Left colon (tissue), 2 donors: ENCODE results near the gene SNRK. TPM values are rescaled to one million over a fixed set of nuclear protein-coding genes. Genes with fewer than 3 reads are reported as not detected.

Source experiments
- ATAC-seq: fragments of 200-7000 bp; cut with Tn5 transposase; one replicate; pipeline ENCODE4 v1.9.1; 2020; ENCODE audit warnings: mild to moderate bottlenecking, moderate library complexity
- DNase-seq, 2 donors: peaks; one replicate each; pipeline ENCODE4 v3.0.0-alpha.2; 2020
- intact Hi-C, 2 donors: fragments of 100-400 bp; cut with DNase I in 1 of 2; cut with micrococcal nuclease in 1 of 2; formaldehyde crosslinking; loops; one replicate each; pipeline versions ENCODE4 v1.11.2 to v1.14.0; 2022; cut with DNase I, micrococcal nuclease
- total RNA-seq, 2 donors: library from RNA; stranded (reverse); fragmentation: NEBNext Ultra II Directional; extraction: Animal tissue kit (Norgen Biotek cat#: 25700); gene quantifications; one replicate each; pipeline ENCODE4 v1.2.1, GENCODE V29; 2021
- donor health status: DM: no; HTN: no; CAD: no.
- donor health status: DM: yes; HTN: yes; CAD: no.

SNRK gene
- total RNA-seq, 2 donors from 2014 or later, result 27.7 to 31.7 TPM

- intact Hi-C loops, result no loop called here
- no peak for ATAC-seq
- DNase-seq, result no peak
These were observed 12.0 kb downstream of the SNRK start for GRCh38 chr3:43298292-43298691.

DNA sequence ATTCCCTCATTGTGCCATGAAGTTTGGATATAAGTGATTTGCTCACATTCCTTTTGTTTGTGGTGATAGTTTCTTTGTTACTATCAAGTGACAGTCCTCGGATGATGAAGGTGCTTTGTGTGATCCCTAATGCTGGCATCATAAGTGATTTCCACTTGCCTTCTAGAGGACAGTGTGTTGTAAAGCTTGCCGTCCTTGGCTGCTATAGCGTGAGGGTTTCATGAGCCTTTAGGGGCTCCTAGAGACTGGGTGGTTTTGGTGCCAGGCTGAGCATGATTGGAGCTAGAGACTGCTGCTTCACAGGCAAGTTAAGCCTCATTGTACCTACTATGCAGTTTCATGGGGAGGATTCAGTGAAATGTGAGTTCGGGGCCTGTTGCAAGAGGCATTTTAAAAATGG, 12.4 kb downstream of the SNRK start:
- ATAC-seq (no peak), DNase-seq (no peak)
- intact Hi-C loops, result no loop called here

GRCh38 chr3:43302116-43302880, 16.0 kb downstream of the SNRK start:
- ATAC-seq, result no peak
- intact Hi-C loops, result no loop called here
- DNase-seq, result no peak

DNA sequence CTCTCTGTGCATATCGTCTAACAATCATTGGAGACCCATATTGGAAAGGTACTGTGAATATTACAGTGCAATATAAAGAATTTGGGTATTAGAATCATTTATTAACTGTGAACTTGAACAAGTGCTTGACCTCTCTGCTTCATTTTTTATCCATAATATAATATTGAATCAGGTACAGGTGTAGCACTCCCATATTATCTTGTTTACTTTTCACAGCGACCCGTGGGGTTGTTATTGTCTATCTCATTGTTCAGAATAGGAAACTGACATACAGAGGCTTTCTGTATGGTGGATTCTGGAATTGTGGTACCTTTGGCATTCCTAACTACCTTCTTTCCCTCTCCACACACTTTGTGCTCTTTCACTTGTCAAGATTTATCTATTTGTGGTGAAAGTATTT, 17.8 kb downstream of the SNRK start:
- intact Hi-C loops, result no loop called here
- DNase-seq (no peak), ATAC-seq (no peak)

DNA sequence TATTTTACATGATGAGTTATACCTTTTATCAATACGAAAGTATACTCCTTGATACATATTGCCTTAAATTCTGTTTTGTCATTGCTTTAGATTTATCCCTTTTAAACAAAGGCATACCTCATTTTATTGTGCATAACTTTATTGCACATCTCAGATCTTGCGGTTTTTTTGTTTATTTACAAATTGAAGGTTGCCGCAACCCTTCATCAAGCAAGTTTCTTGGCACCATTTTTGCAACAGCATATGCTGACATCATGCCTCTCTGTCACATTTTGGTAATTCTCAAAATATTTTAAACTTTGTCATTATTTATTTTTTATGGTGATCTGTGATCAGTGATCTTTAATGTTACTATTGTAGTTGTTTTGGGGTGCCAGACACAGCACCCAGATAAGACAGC, 20.9 kb downstream of the SNRK start:
- ATAC-seq, result no peak
- intact Hi-C loops, result no loop called here
- DNase-seq, result no peak

DNA sequence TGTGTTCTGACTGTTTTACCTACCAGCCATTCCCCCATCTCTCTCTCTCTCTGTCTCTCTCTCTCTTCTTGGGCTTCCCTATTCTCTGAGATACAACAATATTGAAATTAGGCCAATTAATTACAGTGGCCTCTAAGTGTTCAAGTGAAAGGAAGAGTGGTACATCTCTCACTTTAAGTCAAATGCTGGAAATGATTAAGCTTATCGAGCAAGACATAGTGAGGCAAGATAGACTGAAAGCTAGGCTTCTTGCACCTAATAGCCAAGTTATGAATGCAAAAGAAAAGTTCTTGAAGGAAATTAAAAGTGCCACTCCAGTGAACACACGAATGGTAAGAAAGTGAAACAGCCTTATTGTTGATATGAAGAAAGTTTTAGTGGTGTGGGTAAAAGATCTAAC, 21.3 kb downstream of the SNRK start:
- intact Hi-C loops, result no loop called here
- no peak for DNase-seq
- ATAC-seq, result no peak

GRCh38 chr3:43309372-43310305, 23.3 kb downstream of the SNRK start:
- ATAC-seq (no peak), DNase-seq (no peak)
- intact Hi-C loops, result no loop called here

GRCh38 chr3:43316783-43317460, 30.6 kb downstream of the SNRK start:
- ATAC-seq (no peak), DNase-seq (no peak)
- intact Hi-C loops, result no loop called here

- DNase-seq (no peak), ATAC-seq (no peak)
- intact Hi-C loops, result no loop called here
These were observed 31.3 kb downstream of the SNRK start for GRCh38 chr3:43317461-43318316.

- ATAC-seq, result no peak
- no peak for DNase-seq
- intact Hi-C loops, result no loop called here
These were observed 33.0 kb downstream of the SNRK start for GRCh38 chr3:43319376-43319775.

GRCh38 chr3:43319794-43320193, 33.5 kb downstream of the SNRK start:
- no peak for DNase-seq
- intact Hi-C loops, result no loop called here
- ATAC-seq, result no peak

- ATAC-seq (no peak), DNase-seq (no peak)
- intact Hi-C loops, result no loop called here
These were observed 33.9 kb downstream of the SNRK start for GRCh38 chr3:43320288-43320687.

GRCh38 chr3:43323541-43323940, 37.2 kb downstream of the SNRK start:
- no peak for ATAC-seq
- intact Hi-C loops, result no loop called here
- DNase-seq, result no peak

DNA sequence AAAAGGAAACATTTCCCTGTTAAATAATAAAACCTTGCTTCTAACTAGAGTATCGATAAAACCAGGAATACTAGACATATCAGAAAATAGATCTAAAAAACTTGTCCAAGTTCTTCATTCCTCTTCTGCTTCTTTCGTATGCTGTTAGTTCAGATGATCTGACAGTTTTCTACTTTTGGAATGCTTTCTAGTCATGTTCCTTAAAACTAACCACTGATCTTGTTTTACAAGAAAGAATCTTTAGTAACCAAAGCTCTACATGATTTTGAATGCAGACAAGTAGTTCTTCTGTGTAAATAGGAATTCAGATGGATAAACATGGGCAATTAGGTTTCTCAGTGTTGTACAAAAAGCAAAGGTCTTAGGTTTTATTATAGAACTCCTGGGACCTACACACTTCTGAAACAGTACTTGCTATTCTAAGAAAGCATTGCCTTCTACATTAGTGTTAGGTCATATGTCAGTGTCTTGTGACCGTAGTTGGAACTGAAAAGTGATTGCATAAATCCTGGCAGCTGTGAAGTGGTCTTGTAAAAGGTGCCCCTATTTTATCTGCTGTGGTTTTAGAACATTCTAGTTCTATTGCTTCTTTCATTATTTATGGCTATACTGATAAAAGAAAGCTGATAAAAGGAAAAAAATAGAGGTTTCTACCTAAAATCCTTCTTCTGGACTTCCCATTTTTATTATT, 40.7 kb downstream of the SNRK start:
- intact Hi-C loops, result no loop called here
- no peak for ATAC-seq
- DNase-seq, result no peak

GRCh38 chr3:43327582-43327979, 41.2 kb downstream of the SNRK start:
- ATAC-seq, result no peak
- no peak for DNase-seq
- intact Hi-C loops, result no loop called here

GRCh38 chr3:43328653-43329052, 42.3 kb downstream of the SNRK start:
- no peak for DNase-seq
- no peak for ATAC-seq
- intact Hi-C loops, result no loop called here

DNA sequence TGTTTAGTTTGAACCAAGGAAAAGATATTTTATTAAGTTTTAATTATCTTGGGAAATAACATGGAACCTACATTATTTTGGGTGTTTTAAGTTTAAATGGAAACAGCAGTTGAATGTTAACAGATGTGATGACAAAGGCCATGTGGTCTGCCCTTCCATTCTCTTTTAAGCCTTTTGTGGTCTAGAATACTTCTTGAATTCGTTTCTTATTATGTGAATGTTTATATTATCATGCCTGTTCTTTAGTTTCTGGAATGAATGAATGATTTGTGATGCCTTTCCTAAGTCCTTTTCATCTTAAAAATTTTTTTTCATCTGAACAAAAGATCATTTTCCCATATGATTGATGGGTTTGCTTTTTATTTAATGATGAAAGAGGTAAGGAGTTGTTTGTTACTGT, 44.6 kb downstream of the SNRK start:
- no peak for ATAC-seq
- no peak for DNase-seq
- intact Hi-C loops, result no loop called here

- DNase-seq, result no peak
- intact Hi-C loops, result no loop called here
- no peak for ATAC-seq
These were observed 45.0 kb downstream of the SNRK start for GRCh38 chr3:43331381-43331780.
